Measurements from ENCODE around the gene IQCF6.
"Not testable (repeated sequence)": the region's sequence is repeated elsewhere in the genome, so short reads cannot be mapped to it uniquely, and the experiment has no call there.

The IQCF6 gene

GRCh38 chr3:51789437-51789836 lies 10.4 kb upstream of the IQCF6 start:
- Histone ChIP-seq H3K9me3 (ENCODE audit: low read depth, low read length) (no peaks in the 10 kb centered on the region), H3K27ac (no peak overlapping the region)
- TF ChIP-seq FOXP2 (optimal IDR thresholded peaks at IDR 0.05; ENCODE audit: control extremely low read depth, extremely low read length, insufficient read depth) (no peak), EZH2 (IDR thresholded peaks at IDR 0.05) (no peak), POLR2AphosphoS5 (IDR thresholded peaks at IDR 0.05; ENCODE audit: borderline replicate concordance, low read depth, low read length) (no peak)

GRCh38 chr3:51787576-51787975 lies 8.5 kb upstream of the IQCF6 start:
- H3K4me3 ChIP-seq; H3K9me3 ChIP-seq (ENCODE audit: low read depth, low read length); H3K9ac ChIP-seq (ENCODE audit: insufficient read length); H3K27ac ChIP-seq; H3K36me3 ChIP-seq (ENCODE audit: insufficient read depth, low read length); DNase-seq (ENCODE audit: low read depth, low spot score): not testable (repeated sequence)

More at GRCh38 chr3:51789437-51789836, 10.4 kb upstream of the IQCF6 start:
- H3K9ac ChIP-seq (ENCODE audit: insufficient read length): no peak overlapping the region
- DNase-seq (ENCODE audit: low read depth, low spot score): no peak
- H3K36me3 ChIP-seq (ENCODE audit: insufficient read depth, low read length): no peaks in the 10 kb centered on the region
- H3K4me3 ChIP-seq: no peak overlapping the region

GRCh38 chr3:51786267-51786666 lies 7.2 kb upstream of the IQCF6 start:
- TF ChIP-seq EZH2 (IDR thresholded peaks at IDR 0.05): no peak
- Histone ChIP-seq H3K4me3 (no peak overlapping the region), H3K9me3 (ENCODE audit: low read depth, low read length) (no peaks in the 10 kb centered on the region), H3K27ac (no peak overlapping the region), H3K9ac (ENCODE audit: insufficient read length) (no peak overlapping the region), H3K36me3 (ENCODE audit: insufficient read depth, low read length) (no peaks in the 10 kb centered on the region)
- DNase-seq (ENCODE audit: low read depth, low spot score): no peak

- H3K9me3 ChIP-seq (ENCODE audit: low read depth, low read length): no peaks in the 10 kb centered on the region
- DNase-seq (ENCODE audit: low read depth, low spot score): no peak
Observed at GRCh38 chr3:51778554-51778953, 483 bp downstream of the IQCF6 start.

GRCh38 chr3:51777985-51778384 lies 1.1 kb downstream of the IQCF6 start:
- no peak for TF ChIP-seq FOXP2 (optimal IDR thresholded peaks at IDR 0.05; ENCODE audit: control extremely low read depth, extremely low read length, insufficient read depth)
- Histone ChIP-seq H3K4me3 (no peak overlapping the region), H3K9me3 (ENCODE audit: low read depth, low read length) (no peaks in the 10 kb centered on the region), H3K9ac (ENCODE audit: insufficient read length) (no peak overlapping the region), H3K27ac (no peak overlapping the region), H3K36me3 (ENCODE audit: insufficient read depth, low read length) (no peaks in the 10 kb centered on the region)
- no peak for DNase-seq (ENCODE audit: low read depth, low spot score)

More at GRCh38 chr3:51778554-51778953, 483 bp downstream of the IQCF6 start:
- Histone ChIP-seq H3K9ac (ENCODE audit: insufficient read length) (no peak overlapping the region), H3K36me3 (ENCODE audit: insufficient read depth, low read length) (no peaks in the 10 kb centered on the region), H3K27ac (no peak overlapping the region), H3K4me3 (no peak overlapping the region)
- TF ChIP-seq EZH2 (IDR thresholded peaks at IDR 0.05) (no peak), POLR2AphosphoS5 (IDR thresholded peaks at IDR 0.05; ENCODE audit: borderline replicate concordance, low read depth, low read length) (no peak), FOXP2 (optimal IDR thresholded peaks at IDR 0.05; ENCODE audit: control extremely low read depth, extremely low read length, insufficient read depth) (no peak)

- no peak overlapping the region for H3K27ac ChIP-seq
- no peaks in the 10 kb centered on the region for H3K36me3 ChIP-seq (ENCODE audit: insufficient read depth, low read length)
- H3K9ac ChIP-seq (ENCODE audit: insufficient read length): no peak overlapping the region
- no peak for TF ChIP-seq FOXP2 (optimal IDR thresholded peaks at IDR 0.05; ENCODE audit: control extremely low read depth, extremely low read length, insufficient read depth)
- no peak for TF ChIP-seq POLR2AphosphoS5 (IDR thresholded peaks at IDR 0.05; ENCODE audit: borderline replicate concordance, low read depth, low read length)
- no peak for TF ChIP-seq EZH2 (IDR thresholded peaks at IDR 0.05)
- DNase-seq (ENCODE audit: low read depth, low spot score): no peak
- no peaks in the 10 kb centered on the region for H3K9me3 ChIP-seq (ENCODE audit: low read depth, low read length)
- no peak overlapping the region for H3K4me3 ChIP-seq
Observed at GRCh38 chr3:51773529-51774056, 5.4 kb downstream of the IQCF6 start.

- Histone ChIP-seq H3K27ac (no peak overlapping the region), H3K36me3 (ENCODE audit: insufficient read depth, low read length) (no peaks in the 10 kb centered on the region), H3K9me3 (ENCODE audit: low read depth, low read length) (no peaks in the 10 kb centered on the region), H3K4me3 (no peak overlapping the region), H3K9ac (ENCODE audit: insufficient read length) (no peak overlapping the region)
- TF ChIP-seq EZH2 (IDR thresholded peaks at IDR 0.05) (no peak), POLR2AphosphoS5 (IDR thresholded peaks at IDR 0.05; ENCODE audit: borderline replicate concordance, low read depth, low read length) (no peak), FOXP2 (optimal IDR thresholded peaks at IDR 0.05; ENCODE audit: control extremely low read depth, extremely low read length, insufficient read depth) (no peak)
- DNase-seq (ENCODE audit: low read depth, low spot score): no peak
Observed at GRCh38 chr3:51759203-51759602, 19.8 kb downstream of the IQCF6 start.

- not testable (repeated sequence) for H3K9me3 ChIP-seq (ENCODE audit: low read depth, low read length); H3K4me3 ChIP-seq; H3K9ac ChIP-seq (ENCODE audit: insufficient read length); DNase-seq (ENCODE audit: low read depth, low spot score); H3K27ac ChIP-seq; H3K36me3 ChIP-seq (ENCODE audit: insufficient read depth, low read length)
Observed at GRCh38 chr3:51753763-51754750, 25.0 kb downstream of the IQCF6 start.

GRCh38 chr3:51751287-51751686 lies 27.8 kb downstream of the IQCF6 start:
- H3K27ac ChIP-seq: no peak overlapping the region
- no peaks in the 10 kb centered on the region for H3K9me3 ChIP-seq (ENCODE audit: low read depth, low read length)
- H3K9ac ChIP-seq (ENCODE audit: insufficient read length): no peak overlapping the region
- DNase-seq (ENCODE audit: low read depth, low spot score): no peak
- no peaks in the 10 kb centered on the region for H3K36me3 ChIP-seq (ENCODE audit: insufficient read depth, low read length)
- no peak overlapping the region for H3K4me3 ChIP-seq
- TF ChIP-seq POLR2AphosphoS5 (IDR thresholded peaks at IDR 0.05; ENCODE audit: borderline replicate concordance, low read depth, low read length) (no peak), FOXP2 (optimal IDR thresholded peaks at IDR 0.05; ENCODE audit: control extremely low read depth, extremely low read length, insufficient read depth) (no peak), EZH2 (IDR thresholded peaks at IDR 0.05) (no peak)
